GM18861 (cell line): Measurements from ENCODE around the gene PRDM7.
"Not testable (repeated sequence)": the region's sequence is repeated elsewhere in the genome, so short reads cannot be mapped to it uniquely, and the experiment has no call there.

Experiments
- ATAC-seq: cut with Tn5 transposase; IDR thresholded peaks from one replicate; pipeline ENCODE4 v1.9.1; 2021; ENCODE audit not compliant: unreplicated experiment

PRDM7 gene

DNA sequence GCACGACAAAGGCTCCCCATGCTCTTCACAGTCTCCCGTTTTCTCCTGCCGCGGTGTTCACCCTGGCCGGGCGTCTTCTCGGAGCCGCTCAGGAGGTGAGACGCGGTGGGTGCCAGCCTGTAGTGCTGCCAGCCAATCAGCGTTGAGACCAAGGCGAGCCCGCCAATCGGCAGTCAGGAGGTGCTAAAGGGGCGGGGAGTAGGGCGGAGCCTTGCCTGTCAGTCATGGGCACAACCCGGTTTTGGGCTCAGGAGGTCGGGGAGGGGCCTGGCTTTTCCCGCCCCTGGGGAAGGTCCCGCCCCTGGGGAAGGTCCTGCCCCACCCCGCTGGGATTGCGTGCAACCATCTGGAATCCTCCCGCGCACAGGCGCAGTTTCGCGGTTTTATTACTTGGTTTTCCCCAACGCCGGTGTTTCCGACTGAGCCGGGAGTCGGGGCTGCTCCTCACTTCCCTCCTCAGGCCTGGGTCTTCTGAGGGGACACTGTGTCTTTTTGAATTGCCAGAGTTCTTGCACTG is at the start of gene PRDM7:
Gene PRDM7 (minus strand): TSS at position 92 of the 517 bp plus-strand sequence. CDS start 1,421 bp downstream, outside the sequence.
- peak; percentile 52 for ATAC-seq

DNA sequence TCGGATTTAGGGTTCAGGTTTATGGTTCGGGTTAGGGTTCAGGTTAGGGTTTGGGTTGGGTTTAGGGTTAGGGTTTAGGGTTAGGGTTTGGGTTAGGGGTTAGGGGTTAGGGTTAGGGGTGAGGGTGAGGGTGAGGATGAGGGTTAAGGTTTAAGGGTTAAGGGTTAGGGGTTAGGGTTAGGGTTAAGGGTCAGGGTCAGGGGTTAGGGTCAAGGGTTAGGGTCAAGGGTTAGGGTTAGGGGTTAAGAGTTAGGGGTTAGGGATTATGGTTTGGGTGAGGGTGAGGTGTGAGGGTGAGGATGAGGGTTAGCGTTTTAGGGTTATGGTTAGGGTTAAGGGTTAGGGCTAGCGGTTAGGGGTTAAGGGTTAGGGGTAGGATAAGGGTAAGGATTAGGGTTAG is 44.7 kb upstream of the PRDM7 start:
- not testable (repeated sequence) for ATAC-seq

DNA sequence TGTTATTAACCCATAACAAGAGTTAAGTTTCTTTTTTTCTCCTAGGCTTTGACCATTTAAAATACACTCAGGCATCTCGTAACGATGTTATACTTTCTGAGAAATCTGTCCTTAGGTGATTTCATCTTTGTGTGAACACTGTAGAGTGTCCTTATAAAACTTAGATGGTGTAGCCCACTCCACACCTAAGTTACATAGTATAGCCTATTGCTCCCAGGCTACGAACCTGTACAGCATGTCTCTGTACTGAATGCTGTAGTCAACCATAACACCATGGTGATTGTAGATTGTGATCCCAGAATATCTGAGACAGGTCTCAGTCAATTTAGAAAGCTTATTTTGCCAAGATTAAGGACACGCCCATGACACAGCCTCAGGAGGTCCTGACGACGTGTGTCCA is 30.5 kb upstream of the PRDM7 start:
- ATAC-seq: not testable (repeated sequence)

DNA sequence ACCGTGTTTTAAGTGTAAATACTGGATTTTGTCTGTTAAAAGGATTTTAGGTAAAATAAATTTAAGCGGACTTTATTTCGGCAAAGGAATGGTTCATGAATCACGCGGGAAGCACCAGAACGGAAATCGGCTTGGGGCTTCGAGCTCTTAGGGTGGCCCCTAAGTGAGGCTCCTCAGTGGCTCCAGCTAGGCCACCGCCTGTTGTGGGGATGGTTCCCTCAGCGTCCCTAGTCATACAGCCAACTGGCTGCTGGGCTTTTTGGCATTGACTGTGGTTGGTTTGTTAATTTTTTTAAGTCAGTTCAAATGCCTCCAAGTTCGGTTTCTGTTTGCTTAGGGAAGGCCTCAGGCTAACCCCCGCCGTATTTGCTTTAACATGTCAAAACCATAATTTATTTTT is 29.9 kb upstream of the PRDM7 start:
- not testable (repeated sequence) for ATAC-seq

DNA sequence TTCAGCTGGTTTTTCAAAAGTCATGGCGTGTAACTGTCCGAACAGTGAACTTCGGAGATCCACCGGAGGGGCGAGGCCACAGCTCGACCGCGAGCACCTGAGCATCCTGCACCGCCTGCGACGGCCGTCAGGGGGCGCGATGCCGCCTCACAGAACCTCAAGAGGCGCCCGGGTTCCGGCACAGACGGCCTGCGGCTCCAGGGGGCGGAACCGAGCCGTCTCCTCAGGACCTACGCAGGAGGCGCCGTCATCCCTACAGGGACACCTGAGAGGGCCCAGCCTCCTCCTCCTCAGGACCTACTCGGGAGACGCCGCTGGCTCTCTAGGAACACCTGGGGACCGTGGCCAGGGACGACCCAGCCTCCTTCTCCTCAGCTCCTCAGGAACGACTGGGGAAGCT is 29.1 kb upstream of the PRDM7 start:
- ATAC-seq: not testable (repeated sequence)

DNA sequence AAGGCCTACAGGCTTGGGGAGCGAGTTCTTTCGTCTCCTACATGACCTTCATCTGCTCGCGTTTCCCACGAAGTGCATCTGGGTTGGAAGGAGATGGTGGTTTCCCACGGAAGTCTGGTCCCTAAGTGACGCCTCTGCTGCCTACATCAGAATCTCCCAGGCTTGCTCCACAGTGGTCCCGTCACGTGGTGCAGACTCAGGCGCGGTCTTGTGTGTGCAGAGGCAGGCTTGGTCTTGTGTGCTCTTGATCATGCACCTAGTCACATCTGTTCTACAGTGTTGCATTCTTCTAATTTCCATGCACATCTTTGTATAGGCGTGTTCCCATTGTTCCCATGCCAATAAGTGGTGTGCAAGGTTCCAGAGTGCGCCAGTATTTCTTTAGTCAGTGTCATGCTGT is 27.6 kb upstream of the PRDM7 start:
- not testable (repeated sequence) for ATAC-seq

DNA sequence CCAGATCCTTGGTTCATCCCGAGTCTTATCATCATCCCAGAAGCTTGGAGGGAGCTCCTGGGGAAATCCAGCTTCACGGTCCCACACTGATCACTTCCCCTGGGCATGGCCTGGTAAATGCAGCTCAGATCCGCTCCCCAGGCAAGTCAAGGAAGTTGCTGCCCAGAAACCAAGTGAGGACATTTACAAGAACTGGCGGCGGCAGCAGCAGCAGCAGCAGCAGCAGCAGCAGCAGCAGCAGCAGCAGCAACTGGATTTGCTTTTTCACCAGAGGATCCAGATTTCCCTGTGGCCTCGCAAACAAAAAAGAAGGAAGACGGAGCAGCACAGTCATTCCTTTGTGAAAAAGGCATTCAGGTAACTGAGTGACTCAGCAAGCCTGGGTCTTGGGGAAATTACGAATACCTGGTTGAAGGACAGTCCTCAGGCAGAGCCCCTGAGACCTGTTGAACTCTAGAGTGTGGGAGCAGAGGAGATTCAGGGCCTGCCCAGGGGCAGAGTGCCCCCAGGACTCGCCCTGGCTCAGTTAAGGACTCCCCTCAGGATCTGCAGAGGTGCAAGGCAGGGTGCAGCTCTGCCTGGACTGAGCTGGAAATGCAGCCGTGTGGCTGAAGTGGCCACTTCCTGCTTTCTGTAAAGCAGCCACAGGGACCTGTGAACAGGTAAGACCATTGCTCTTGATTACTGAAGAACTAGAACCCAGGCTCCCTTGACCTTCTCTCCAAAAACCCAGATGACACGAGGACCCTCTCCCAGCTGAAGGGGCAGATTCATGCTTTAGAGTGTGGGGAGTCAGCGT is 25.2 kb upstream of the PRDM7 start:
- not testable (repeated sequence) for ATAC-seq

DNA sequence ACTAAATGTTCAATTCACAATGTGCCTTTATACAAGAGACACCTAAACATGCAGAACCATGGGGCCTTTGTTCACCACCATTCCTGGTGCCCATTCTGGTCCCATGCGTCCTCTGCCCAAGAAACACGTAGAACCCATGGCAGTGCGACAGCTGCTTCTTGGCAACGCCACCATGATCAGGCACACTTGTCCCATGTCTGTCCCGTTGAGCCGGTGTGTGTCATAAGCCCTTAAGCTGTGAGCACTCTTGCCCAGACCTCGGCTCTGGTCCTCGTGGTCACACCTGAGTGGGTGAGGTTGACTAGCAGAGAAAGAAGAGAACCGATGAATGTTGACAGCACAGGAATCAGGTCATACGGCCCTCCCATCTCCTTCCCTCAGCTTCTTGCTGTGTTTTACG is 24.2 kb upstream of the PRDM7 start:
- not testable (repeated sequence) for ATAC-seq

DNA sequence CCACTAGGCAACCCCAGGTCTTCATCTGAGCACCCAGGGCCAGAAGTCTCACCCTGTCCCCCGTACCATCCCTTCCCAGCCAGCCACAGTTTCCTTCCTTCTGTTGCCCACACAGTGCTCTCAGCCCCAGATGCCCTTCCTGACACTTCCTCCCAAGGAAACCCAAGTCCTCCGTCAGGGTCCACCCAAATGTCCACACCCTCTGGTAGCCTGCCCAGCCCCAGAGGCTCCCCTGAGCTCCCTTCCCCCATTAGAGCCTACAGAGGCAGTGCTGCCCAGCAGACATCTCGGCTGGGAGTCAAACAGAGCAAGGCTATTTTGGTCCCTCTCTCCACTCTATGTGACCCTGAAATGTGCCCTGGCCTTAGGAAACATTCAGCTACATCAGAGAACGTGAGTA is 23.7 kb upstream of the PRDM7 start:
- not testable (repeated sequence) for ATAC-seq

DNA sequence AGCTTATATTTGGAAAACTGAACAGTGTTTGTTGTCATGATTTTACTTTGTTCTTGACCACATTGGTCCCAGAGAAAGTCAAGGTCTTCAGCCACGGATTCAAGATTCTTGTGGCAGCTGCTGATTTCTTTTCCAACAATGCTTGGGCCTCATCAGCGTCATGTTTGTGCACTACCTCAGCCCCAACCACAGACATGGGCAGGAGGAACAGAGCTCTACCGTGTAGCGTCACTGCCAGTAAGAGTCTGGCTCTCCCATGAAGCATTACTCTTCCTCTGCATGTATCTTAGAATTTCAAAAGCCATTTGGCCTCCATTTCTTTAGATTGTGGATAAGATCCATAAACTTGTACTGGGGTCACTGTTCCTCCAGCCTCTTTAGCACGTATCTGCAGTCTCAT is 23.1 kb upstream of the PRDM7 start:
- not testable (repeated sequence) for ATAC-seq

DNA sequence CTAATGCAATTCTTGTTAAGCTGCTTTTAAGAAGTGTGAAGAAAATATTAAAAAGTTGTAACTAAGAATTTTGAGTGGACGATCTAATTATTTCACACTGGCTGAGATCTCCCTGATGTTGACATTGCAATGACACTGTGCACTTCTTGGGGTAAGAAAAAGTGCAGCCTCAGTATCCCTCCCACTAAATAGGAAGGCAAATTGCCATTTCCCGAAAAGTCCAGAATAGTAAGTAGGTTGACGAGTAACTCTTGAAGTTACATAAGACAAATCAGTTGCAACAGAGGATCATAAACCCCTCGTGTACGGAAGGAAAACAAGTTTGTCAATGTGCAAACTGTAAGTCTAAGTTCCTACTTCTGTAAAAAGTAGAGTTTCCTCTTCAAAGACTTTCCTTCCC is 21.8 kb upstream of the PRDM7 start:
- not testable (repeated sequence) for ATAC-seq

DNA sequence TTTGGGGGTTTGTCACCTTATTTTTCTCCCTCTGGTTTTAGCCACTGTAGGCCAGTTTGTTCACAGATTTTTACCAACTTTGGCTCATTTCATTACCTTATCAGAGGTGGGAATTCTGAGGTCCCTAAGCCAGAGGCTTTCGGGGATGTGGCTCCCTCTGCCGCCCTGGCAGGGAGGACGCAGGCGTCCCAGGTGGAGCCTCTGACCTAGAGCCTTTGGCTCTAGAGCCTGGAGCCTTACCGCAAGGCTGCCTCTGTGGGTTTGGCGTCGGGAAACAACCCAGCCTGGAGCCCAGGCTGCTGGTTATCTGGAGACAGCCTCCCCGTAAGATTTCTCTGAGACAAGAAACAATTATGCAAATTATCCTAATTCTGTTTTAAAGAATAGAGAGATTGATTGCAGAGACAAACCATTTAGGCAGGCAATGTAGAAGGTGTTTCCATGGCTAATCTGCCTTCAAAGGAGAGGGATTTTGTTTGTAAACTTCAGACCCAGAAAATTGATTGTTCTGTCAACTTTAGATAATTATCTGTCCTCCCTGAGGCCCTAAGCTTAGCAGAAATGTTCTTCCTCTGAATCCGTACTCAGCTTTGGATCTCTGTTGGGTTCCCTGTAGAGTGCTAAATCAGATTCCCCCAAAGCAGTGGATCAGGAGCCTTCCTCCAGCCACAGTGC is 20.0 kb upstream of the PRDM7 start:
- not testable (repeated sequence) for ATAC-seq

DNA sequence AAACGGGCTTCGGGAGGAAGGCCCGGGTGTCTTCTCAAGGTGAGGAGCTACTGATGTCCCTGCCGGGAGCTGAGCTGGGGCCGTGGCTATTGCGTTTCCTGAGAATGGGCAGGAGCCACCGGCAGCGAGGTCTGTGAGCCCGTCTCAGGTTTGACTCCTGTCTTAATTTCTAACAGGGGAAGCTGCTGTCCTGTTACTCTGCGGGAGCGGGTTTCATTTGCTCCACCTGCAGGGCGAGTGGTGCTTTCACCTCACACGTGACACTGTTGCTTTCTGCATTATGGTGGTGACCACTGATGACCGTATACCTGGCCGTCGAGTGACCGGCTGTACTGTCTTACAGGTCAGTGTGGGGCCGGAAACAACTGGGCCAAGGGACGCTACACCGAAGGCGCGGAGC is 17.7 kb upstream of the PRDM7 start:
- ATAC-seq: not testable (repeated sequence)

DNA sequence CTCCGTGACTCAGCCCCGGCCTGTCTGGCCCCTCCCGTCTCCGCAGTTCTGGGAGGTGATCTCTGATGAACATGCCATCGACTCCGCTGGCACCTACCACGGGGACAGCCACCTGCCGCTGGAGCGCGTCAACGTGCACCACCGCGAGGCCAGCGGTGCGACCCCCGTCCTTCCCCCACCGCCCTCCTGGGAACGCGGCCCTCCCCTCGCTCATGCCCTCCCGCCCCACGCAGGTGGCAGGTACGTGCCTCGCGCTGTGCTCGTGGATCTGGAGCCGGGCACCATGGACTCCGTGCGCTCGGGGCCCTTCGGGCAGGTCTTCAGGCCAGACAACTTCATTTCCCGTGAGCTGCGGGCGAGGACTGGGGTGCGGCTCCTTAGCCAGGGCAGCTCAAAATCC is 17.2 kb upstream of the PRDM7 start:
- not testable (repeated sequence) for ATAC-seq

DNA sequence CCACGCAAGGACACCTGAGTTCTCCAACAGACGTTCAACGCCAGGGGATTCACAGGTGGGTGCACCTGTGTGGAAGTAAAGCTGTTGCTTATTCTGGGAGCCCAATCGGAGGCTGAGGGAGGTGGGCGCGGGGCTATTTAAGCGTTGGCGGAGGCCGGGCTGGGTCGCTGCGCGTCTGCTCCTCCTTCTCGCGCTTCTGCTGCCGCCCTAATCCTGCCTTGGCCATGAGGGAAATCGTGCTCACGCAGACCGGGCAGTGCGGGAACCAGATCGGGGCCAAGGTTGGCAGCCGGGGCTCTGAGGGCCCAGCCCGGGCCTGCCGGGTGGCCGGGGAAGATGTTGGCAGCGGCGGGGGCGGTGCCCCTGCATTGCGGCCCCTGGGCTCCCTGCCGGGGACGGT is 16.7 kb upstream of the PRDM7 start:
- not testable (repeated sequence) for ATAC-seq

DNA sequence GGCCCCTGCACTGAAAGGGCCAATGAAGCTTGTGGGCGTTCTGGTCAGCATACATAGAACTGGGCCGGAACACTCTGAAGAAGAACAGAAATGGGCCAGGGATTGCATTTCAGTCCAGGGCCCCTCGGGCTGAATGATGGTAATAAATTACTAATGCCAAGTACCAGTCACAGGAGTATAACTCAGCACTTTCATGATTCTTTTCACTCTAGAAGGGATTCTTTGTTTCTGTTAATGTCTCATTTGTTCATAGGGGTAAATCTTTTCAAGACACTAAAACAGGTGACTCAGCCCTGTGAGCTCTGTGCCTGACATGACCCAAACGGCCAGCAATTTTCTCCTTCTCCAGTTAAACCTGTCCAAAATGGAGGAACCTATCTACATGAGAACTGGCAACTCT is 15.7 kb upstream of the PRDM7 start:
- not testable (repeated sequence) for ATAC-seq

DNA sequence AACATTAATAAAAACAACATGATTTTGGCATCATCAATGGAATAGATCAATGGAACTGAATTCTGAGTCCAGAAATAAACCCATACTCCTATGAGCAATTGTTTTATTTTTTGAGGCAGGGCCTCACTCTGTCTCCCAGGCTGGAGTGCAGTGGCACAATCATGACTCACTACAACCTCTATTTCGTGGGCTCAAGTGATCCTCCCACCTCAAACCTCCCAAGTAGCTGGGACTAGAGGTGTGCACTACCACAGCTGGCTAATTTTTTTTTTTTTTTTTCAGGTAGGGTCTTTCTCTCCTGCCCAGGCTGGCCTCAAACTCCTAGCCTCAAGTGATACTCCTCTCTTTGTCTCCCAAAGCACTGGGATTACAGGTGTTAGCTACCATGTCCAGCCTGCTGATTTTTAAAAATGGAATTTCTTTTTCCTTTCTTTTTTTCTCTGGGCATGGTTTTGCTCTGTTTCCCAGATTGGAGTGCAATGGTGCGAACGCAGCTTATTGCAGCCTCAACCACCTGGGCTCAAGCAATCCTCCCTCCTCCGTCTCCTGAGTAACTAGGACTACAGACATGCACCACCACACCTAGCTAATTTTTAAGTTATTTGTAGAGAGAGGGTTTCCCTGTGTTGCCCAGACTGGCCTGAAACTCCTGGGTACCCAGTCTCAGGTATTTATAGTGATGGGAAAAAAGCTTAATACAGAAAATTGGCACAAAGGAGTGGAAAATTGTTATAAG is 7.3 kb upstream of the PRDM7 start:
- ATAC-seq: no peak

DNA sequence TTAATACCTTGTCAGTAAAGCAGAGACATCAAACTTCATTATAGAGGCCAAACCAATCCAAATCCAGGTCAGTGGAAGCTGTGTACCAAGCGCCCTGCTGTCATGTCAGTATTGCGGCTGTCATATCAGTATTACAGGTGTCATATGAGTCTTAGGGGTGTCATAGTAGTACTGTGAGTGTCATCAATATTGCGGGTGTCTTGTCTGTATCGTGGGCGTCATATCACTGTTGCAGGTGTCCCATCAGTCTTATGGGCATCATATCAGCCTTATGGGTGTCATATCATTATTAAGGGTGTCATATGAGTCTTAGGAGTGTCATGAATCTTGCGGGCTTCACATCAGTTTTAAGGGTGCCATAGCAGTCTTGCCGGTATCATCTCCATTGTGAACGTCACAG is 6.0 kb upstream of the PRDM7 start:
- no peak for ATAC-seq

DNA sequence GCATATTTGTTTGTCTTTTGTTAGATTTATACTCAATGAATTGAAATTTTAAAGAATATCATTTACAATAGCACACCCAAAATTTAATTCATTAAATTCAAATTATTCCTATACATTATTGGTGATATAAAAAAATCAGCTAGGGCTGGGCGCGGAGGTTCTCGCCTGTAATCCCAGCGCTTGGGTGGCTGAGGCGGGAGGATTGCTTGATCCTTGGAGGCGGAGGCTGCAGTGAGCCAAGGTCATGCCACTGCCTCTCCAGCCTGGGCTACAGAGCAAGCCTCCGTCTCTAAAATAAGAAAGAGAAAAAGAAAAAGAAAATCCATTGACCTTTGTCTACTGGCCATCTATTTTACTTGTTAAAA is 4.5 kb upstream of the PRDM7 start:
- ATAC-seq: no peak

DNA sequence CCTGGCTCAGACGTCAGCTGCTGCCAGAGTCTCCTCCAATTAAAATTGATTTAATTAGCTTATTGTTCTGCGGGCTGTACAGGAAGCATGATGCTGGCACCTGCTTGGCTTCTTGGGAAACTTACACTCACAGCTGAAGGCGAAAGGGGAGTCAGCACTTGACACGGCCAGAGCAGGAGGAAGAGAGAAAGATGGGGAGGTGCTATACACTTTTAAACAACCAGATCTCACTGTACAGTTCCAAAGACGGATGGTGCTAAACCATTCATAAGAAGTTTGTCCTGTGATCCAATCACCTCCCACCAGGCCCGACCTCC is 1.4 kb upstream of the PRDM7 start:
- ATAC-seq: no peak

DNA sequence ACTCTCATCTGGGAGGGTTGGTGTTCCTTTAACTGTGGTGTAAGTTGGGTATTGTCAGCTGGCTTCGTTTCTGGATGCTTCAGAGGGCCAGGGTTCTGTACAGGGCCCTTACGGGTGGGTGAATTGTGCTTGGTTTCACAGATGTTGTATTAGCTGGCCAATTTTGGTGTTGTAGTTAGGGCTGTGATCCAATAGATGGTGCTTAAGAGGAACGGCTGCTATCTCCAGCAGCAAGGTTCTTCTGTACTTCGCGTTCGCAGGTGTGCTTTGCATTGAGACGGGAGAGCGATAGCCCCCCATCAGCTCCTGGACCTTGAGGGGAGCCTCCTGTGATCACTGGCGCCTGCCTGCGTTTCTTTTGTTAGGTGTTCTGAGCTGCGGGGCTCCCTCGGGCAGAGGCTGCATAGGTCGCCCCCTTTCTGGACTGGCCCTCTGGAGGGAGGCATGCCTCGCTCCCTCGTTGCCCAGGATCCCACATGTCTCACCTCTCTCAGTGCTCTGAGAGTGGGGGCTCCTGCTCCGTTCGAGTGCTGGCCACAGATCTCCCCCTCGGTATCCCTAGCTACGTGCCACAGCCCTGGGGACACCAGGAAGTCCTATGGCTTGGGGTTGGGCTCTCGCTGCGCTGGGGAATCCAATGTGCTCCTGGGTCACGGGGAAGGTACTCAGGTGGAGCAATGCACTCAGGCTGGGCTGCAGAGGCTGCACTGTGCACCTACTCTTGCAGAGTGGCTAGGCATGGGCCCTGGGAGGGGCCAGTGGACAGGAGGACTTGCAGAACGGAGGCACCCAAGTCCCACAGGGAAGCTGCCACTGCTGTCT is 837 bp upstream of the PRDM7 start:
- peak; percentile 44 for ATAC-seq
